ENCODE data around the gene CIAO3.

Gene CIAO3

DNA sequence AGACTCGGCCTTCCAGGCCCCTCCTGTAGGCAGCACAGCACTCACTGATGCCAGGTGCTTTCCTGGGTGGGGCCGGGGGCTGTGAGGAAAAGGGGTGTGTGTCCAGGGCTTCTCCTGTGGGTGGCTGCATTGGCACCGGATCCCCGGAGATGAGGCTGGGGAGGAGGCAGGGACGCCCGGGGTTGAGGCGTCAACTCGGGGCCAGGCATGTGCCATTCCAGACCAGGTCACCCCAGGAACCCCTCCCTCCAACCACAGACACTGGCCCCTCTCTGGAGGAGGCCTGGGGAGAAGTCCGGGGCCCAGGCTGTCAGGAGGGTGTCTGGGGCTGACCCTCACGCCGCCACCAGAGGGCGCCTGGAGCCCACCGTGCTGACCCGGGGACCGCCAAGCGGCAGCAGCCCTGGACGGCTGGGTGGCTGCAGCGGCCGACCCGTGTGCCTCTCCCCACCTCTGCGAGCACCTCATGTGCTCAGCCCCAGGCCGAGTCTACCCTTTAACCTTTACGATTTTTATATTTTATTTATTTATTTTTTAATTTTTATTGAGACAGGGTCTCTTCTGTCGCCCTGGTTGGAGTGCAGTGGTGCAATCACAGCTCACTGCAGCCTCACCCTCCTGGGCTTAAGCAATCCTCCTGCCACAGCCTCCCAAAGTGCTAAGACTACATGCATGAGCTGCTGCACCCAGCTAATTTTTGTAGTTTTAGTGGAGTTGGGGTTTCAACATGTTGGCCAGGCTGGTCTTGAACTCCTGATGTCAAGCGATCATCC is 29.1 kb downstream of the CIAO3 start:
- peak; percentile 67 to 70 for DNase-seq (ENCODE audit: low read depth in 1 of 2, low spot score in 1 of 2)

DNA sequence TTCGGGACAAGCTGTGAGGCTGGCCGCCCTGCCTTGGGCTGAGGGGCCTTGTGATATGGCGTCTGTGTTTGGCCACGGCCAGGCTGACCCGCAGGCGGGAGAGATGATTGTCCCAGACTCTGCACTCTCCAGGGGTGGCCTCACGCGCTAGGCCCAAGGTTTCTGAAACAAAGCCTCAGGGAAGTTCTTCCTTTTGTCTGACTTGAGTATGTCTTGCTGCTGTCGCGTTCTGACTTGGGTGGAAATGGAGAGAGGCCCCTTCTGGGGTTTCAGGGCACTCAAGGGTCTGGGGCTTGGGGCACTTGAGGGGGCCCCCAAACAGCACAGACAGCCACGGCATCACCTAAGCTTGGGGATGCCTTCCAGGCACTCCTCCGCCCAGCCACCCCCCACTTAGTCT is 29.7 kb downstream of the CIAO3 start:
- DNase-seq (ENCODE audit: low read depth in 1 of 2, low spot score in 1 of 2): no peak

DNA sequence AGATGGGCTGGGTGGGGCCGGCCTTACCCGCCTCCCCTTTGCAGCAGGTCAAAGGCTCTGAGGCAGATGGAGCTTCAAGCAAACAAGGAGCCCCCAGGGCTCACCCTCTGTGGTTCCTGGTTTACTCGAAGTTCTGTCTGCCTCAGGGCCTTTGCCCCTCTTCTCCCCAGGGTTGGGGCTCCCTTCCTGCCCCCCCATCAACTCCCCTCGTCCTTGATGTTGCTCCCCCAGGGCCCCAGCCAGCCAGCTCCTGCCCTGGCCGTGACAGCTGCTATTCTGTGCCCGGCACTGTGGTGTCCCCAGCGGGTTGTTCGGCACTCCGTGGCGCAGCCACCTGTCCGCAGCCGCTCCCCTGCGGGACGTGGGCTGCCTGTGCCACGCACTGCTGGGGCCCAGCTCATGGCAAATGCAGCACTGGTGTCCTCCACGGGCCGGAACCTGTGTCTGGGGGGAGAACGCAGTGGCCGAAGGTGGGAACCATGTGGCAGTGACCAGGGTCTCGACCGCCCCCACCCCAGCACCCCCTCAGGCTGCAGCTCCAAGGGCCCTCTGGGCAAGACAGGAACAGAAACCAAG is 30.2 kb downstream of the CIAO3 start:
- DNase-seq (ENCODE audit: low read depth in 1 of 2, low spot score in 1 of 2): no peak

DNA sequence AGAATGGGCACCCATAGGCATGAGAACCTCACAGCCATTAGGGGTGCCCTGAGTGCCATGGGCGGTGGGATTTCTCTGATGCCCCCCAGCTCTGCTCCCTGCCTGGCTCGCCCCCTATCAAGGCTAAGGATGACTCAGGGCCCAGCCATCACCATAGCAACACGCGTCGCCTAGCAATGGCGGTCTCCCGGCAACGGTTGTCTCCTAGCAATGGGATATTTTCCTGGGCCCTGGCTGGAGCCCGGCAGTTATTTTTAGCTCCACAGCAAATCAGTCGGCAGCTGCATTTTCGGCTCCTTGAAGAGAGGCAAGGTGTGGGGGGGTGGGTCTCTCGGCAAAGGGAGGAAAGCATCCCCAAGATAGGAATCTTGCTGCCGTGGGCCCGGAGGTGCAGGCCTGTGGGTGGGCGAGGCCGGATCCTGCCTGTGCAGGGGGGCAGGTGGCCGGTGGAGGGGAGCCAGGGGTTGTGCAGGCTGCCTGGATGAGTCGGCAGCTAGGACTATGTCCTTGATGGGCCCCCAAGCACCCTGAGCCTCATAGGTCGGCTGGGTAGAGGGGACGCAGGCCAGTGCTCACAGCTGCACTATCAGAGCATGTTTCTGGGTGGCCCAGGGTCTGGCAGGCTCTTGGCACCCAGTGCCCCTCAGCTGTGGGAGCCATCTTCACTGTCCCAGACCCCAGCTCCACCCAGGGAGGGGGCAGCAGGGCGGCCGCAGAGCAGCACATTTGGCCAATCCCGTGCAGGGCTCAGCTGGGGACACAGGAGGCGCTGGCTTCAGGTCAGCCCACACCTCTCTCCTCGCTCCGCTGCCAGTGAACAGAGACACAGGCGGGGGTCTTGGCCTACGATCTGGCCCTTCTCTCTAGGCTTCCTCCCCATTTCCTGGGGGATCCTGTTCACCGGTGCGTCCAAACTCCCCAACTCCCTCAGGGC is 31.0 kb downstream of the CIAO3 start:
- DNase-seq (ENCODE audit: low read depth in 1 of 2, low spot score in 1 of 2): no peak

DNA sequence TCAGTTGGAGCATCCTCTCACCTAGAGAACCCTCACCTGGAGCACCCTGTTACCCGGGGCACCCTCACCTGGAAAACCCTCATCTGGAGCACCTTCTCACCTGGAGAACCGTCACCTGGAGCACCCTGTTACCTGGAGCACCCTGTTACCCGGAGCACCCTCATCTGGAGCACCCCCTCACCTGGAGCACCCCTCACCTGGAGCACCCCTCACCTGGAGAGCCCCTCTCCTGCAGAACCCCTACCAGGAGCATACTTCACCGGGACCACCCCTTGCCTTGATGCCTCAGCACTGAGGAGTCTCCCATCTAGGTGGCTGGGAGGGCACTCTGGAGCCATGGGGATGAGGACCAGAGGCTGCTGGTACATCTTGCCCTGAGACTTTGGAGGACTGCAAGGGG is 31.8 kb downstream of the CIAO3 start:
- no peak for DNase-seq (ENCODE audit: low read depth in 1 of 2, low spot score in 1 of 2)

DNA sequence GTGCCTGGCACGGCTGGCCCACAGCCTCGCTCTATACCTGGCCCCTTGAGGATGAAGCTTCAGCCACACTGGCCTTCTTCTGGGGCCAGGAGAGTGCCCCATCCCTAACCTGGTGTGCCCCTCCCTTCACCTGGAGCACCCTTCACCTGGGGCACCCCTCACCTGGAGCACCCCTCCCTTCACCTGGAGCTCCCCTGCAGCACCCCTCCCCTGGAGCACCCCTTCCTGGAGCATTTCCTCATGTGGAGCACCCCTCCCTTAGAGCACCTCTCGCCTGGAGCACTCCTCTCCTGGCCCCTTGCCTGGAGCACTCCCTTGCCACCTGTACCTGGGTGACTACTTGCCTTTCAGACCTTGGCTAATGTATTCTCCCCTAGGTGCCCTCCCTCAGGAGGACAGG is 32.8 kb downstream of the CIAO3 start:
- DNase-seq (ENCODE audit: low read depth in 1 of 2, low spot score in 1 of 2): no peak

DNA sequence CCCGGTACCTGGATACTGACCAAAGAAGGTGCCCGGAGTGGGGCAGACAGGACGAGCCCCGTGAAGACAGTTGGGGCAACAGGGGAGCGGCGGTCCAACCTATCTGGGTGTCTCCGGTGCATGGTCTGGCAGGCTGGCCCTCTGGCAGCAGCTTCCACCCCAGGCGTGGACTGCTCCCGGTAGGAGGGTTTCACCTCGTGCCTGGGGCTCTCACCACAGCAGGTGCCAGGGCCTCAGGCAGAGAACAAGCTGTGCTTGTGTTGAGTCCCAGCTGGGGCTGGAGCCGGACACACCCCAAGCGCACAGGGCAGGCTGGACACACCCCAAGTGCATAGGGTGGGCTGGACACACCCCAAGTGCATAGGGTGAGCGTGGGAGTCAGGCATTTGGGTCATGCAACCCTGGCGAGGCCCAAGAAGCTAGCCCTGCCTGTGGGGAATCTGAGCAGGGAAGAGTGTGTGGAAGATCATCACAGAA is 33.7 kb downstream of the CIAO3 start:
- DNase-seq (ENCODE audit: low read depth in 1 of 2, low spot score in 1 of 2): no peak

DNA sequence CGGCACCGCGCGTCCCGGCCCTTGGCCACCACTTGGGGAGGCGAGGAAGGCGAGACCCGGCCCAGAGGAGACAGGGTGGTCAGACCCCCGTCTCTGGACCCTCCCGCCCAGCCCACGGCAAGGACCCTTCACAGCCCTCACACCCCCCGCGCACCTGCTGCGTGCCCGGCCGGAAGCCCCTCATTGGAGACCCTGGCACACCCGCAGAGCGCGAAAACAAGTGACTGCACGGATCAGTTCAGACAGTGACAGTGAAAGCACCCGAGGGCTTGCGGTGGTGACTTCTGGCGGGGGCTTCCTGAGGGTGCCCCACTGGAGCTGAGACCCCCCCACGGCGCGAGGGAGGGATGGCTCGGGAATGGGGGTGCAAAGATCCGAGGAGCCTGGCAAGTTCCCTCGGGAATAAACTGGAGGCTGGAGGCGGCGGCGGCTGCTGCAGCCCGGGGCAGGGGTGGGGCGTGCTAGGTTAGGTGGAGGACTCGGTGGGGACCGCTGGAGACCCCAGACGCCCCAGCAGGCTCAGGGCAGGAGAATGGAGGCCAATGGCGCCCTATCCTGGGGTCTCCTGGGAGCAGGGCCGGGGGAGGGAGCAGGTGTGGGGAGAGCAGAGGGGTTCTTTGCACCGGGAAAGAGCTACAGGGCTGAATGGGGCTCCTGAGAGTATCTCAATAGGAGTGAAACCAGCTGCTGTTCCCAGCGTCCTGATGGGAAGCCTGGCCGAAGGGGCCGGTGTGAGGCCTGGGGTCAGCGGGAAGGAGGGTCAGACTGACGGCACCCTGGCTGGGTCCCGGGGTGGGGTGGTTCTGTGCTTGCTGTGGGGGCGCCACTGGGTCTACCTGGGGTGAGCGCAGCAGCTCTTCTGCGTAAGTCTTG is 34.4 kb downstream of the CIAO3 start:
- no peak for DNase-seq (ENCODE audit: low read depth in 1 of 2, low spot score in 1 of 2)

DNA sequence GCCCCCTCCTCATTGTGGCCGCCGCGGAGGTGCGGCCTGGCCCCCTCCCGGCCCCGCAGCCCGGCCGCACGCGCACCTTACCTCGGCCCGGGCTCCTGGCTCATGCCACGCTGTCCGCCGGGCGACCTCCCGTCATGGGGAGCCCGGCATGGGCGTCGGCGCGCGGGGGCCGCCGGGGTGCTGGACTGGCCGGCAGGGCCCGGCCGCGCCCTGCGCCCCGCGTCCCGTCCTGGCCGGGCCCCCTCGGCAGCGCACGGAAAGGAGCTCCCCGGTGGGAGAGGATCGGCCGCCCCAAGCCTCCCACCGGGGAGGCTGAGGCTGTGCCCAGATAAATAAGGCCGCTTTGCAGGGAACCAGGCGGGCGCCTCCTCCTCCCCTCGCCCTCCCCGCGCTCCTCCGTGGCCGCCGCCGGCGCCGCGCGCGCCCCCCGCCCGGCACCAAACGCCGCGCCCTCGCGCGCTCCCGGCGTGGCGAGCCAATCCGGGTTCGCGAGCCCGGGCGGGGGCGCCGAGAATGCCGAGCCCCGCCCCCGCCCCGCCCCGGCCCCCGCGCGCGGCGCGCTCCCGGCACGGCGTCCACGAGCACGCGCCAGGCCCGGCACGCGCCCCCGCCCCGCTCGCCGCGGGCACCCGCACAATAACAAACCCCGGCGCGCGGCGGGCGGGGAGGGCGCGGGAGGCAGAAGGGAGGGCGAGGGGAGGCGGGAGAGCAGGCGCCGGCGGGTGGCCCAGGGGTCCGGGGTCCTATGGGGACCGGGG is 35.2 kb downstream of the CIAO3 start, which contains the start of gene FBXL16:
Gene FBXL16 (minus strand): TSS at position 371 of the 758 bp plus-strand sequence. CDS start 8,396 bp downstream, outside the sequence.
- no peak for DNase-seq (ENCODE audit: low read depth in 1 of 2, low spot score in 1 of 2)

DNA sequence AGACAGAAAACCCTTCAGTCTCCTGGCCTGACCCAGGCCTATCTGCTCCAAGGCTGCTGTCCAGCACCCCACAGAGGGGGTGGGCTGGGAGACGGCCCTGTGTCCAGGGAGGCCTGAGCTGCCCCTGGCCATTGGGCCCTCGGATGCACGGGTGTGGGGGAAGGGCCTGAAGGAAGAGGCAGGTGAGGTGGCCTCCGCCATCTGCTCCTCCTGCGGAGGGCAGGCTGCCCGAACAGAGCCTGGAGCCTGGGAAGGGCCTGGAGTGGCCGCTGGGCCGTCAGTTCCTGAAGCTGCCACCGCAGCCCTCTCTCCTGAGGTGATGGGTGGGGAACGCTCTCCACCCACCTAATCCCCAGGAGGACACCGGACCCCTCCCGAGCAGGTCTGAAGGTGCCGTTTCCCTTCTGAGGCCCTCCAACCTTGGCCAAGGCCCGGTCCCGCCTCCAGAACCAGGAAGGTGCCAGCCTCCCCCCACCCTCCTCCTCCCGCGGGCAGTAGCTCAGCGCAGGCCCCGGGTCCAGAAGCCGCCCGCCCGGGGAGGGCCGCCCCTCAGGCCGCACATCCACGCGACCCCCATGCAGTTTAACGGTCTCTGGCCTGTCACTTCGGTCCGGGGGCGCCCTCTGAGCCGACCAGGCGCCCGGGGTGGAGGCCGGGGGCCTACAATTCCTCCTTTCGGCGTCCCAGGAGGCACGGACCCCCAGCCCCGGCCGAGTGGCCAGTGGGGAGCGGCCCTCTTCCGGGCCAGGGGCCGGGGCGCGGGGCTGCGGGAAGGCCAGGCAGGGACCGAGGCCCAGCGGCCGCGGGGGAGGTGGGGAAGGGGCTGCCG is 36.0 kb downstream of the CIAO3 start:
- DNase-seq (ENCODE audit: low read depth in 1 of 2, low spot score in 1 of 2): no peak

DNA sequence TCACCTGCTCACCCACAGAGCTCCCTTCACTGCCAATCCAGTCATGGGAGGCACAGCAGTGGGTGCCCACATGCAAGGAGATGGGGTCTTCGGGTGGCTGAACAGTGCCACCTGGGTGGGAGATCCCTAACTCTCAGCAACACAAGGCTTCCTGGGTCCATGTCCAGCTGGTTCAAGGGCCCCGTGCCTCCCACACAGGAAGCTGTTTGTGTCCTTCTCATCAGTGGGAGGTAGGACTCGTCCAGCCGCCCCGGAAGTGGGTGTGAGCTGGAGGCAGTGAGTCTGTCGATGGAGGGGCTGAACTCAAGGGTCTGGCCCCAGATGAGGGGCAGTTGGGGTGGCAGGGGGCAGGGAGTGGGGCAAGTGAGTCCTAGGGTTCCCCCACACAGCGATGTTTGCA is 36.8 kb downstream of the CIAO3 start:
- no peak for DNase-seq (ENCODE audit: low read depth in 1 of 2, low spot score in 1 of 2)

DNA sequence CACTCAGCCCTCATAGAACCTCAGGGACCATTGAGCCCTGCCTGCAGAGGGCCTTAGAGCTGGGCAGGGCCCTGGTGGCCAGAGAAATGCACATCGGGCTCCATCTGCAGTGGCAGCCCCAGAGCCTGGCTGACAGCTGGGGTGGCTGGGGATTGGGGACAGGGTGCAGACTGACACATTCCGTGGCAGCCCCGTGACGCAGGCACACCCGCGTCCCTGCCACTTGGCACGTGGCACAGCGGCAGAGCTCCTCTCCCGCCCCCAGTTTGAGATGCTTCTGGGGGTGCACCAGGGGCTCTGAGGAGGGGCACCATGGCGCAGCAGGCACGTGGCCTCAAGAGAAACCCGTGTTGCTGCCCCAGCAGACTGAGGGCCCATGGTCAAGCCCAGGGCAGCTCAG is 37.4 kb downstream of the CIAO3 start:
- DNase-seq (ENCODE audit: low read depth in 1 of 2, low spot score in 1 of 2): no peak

DNA sequence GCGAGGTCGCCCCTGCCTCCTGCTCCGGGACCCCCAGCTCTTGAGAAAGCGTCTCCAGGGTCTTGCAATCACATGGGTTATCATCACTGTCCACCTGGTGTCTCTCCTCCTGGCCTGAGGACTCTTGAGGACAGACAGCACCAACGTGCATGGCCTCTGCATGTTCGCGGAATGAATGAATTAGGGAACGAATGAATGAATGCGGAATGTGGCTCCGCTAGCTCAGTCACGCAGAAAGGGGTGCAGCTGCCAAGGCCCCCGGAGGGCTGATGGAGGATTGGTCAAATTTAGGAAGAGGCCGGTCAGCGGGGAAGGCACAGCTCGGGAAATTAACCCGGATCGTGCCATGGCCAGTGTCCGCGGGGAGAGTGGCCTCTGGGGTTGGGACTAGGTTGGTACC is 38.5 kb downstream of the CIAO3 start:
- no peak for DNase-seq (ENCODE audit: low read depth in 1 of 2, low spot score in 1 of 2)

DNA sequence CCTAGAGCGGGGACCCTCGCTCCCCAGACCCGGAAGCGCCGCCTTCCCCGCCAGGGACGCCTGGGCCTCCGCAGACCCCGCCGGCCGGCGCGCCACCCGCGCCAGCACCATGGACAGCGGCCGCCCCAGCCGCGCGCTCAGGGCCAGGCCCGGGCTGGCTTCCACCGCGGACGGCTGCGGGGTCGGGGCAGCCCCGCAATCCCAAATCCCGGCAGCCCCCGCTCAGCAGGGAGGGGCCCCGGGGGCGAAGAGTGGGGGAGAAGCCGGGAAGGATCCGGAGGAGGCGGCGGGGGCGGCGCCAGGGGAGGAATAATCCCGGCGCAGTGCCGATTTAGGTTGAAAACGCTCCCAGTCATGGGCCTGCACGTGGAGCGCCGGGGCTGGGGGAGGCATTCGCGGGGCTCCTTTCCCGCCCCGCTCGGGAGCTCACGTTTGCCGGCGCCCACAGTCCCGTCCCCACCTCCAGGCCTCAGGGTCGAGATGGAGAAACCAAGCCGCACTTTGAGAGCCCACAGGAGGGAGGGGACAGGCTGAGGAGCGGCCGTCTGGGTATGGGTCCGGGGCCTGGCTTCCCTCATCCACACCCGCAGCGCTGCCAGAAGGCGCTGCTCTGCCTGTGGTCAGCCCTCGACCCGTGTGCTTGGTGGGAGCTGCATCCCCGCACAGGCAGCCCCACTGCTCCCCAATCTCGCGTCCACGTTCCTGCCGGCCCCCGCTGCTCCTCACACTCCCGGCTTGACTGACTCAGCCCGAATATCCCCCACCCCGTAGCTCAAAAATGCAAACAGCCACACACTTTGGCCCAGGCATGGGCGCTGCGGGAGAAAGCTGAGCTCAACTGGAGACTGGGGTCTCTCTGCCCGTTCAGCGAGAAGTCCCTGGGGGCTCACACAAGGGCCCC is 39.9 kb downstream of the CIAO3 start:
- no peak for DNase-seq (ENCODE audit: low read depth in 1 of 2, low spot score in 1 of 2)

DNA sequence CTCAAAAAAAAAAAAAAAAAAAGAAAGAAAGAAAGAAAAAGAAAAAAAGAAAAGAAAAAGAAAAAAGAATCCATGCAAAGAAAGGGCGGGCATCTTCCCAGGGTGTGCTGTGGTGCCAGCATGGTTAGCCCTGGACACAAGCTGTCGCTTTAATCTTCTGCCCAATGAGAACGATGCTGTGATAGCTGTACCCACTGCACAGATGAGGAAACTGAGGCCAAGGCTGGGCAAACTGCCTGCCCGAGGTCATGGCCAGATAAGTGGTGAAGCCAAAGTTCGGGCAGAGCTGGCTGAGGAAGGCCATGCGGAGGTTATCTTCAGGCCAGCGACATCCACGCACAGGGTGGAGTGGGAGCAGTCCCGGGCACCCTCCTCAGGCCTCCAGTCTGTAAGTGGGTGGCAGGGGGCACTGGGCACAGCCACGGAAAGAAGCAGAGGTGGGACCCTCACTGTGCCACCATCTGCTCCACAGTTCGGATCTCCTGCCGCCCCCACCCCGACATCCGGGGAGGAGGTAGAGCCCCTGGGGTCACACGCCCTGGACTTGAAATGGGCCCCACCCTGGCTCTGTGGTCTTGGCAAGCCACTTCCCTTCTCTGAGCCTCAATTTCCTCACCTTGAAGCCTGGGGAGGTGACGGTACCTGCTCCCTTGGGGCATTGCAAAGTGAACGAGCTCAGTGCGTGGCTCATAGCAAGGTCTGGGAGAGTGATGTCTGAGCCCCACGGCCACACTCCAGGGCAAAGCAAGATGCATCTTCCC is 41.7 kb downstream of the CIAO3 start:
- DNase-seq (ENCODE audit: low read depth in 1 of 2, low spot score in 1 of 2): no peak

DNA sequence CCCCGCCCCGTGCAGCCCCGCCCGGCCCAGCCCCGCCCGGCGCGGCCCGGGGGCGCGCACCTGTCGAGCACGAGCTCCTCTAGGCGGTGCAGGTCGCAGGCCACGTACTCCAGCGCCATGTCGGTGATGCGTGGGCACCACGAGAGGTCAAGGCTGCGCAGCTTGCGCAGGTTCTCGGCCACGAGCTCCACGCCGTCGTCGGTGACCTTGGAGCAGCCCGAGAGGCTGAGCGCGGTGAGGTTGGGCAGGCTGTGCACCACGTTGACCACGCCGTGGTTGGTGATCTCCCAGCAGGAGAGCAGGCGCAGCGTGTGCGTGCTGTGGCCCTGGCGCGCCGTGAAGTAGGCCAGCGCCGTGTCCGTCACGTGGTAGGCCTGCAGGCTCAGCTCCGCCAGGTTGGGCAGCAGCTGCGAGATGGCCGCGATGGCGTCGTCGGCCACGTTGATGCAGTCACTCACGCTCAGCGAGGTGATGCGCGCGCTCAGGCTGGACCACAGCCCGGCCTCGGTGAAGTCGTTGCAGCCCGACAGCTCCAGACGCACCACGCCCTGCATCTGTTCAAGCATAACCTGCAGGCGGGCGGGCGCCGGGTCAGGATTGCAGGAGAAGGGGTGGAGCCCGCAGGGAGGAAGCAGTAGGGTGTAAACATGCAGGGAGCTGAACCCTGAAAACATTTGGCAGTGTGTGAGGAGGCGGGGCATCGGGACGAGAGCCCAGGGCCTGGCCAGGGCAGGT is 45.3 kb downstream of the CIAO3 start:
- DNase-seq (ENCODE audit: low read depth in 1 of 2, low spot score in 1 of 2): peak; percentile 45 to 66

Measured in activated T-helper 1 cell treated with anti-CD3 and anti-CD28 coated beads, Interleukin-2, amount 50 U/mL, for 16 hours (primary cell).